ENCODE results near the gene AGR2.
"Not testable (repeated sequence)": the region's sequence is repeated elsewhere in the genome, so short reads cannot be mapped to it uniquely, and the experiment has no call there.

The AGR2 gene

GRCh38 chr7:16773326-16773725 is 31.5 kb downstream of the AGR2 start:
- DNase-seq, result no peak

- DNase-seq, result no peak
Observed at GRCh38 chr7:16770657-16771329, 34.0 kb downstream of the AGR2 start.

- not testable (repeated sequence) for DNase-seq
Observed at GRCh38 chr7:16769994-16770393, 34.8 kb downstream of the AGR2 start.

DNA sequence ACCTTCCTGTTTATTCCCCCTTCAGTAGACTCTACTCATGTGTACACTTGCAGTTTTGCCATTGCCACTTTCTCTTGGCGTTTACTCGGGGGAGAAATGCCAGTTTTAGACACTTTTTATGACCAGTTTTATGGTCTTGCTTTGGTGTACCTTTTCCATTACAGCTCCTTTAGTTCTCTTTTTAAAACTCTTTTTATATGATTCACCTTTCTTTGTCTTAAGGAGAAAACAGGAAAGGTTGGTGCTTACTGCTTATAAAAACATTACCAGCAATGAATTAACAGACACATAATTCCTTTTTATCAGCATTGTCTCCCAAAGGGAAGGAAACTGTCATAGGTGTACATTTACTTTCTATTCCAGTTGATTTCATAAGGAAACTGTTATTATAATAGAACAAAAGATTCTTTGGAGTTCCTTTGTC is 39.4 kb downstream of the AGR2 start:
- DNase-seq, result no peak

GRCh38 chr7:16764942-16765341 is 39.9 kb downstream of the AGR2 start:
- no peak for DNase-seq

DNA sequence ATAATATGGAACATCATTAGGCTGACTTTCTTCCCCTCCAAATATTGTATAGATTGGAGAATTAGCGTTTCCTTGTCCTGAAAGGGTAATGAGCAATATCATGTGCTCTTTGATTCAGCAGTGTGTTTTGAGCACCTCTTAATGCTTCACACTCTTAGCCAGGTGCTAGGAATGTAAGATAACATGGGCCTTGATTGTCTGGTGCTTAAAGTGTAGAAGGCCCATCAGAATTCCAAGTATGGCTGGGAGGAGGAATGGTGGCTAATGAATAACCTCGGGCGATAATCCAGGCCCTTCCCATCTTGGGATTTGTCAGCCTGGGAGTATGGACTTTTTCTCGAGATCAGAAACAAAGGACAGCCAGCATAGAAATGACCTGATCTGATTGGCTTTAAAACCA is 42.6 kb downstream of the AGR2 start:
- DNase-seq, result no peak

DNA sequence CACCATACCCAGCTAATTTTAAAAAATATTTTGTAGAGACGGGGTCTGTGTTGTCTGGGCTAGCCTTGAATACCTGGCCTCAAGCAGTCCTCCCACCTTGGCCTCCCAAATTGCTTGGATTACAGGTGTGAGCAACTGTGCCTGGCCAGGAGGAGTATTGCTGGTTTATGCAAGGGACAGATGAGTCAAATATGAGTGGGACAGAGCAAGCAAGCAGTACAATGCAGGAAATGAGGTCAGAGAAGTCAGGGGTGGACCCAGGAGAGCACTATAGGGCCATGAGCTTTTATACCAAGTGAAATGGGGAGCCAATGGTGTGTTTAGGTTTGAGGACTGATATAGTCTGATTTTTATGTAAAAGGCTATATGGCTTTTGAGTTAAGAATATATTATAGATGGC is 45.0 kb downstream of the AGR2 start:
- no peak for DNase-seq

DNA sequence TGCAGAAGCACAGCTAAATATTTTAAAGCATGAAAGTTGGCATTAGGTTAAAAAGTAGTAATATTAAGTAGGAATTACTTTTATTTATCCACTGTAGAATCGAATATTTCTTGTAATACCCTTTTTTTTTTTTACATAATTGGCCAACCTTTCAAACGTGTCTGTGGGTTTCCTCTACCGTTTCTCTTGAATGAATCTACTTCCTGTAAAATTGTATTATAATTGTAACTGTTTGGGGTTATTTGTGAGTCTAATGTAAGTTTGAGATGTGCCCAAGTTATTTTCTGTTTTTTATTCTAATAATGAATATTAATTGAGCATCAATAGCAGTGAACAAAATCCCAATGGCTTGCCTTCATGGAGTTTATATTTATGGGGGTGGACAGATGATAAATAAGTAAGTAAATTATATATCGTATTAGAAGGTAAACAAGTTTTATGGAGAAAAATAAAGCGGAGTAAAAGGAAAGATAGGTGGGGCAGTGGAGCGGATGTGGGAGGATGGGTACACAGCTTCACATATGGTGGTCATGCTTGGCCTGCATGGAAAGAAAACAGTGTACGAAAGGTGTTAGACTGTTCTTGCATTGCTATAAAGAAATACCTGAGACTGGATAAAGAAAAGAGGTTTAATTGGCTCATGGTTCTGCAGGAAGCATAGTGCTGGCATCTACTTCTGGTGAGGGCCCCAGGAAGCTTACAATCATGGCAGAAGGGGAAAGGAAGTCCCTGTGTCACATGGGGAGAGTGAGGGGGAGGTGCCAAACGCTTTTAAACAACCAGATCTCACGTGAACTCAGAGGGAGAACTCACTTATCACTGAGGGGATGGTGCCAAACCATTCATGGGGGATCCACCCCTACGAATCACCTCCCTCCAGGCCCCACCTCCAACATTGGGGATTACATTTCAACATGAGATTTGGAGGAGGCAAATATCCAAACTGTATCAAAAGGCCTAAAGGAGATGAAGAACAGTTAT is 45.9 kb downstream of the AGR2 start:
- DNase-seq, result no peak

GRCh38 chr7:16758036-16758435 is 46.8 kb downstream of the AGR2 start:
- DNase-seq, result no peak

- DNase-seq, result no peak
Observed at GRCh38 chr7:16755397-16755796, 49.4 kb downstream of the AGR2 start.

DNA sequence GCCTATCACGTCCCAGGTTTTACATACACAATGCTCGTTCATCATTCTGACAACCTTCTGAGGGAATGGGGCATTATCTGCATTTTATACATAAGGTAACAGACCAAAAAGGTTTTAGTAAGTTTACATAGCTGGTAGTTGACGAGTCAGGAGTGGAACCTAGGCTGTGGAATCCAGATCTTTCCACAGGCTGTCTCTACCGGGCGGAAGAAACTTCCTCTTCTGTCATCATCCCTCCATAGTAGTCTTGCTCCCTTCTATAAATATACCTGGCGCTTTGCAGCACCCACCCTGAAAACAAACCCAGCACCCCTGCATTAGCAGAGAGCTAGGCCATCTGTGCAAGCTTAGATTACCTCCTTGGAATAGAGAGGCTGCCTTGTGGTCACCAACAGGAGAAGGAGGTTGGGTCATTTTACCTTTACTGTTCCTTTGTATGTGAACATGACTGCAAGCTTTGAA is 49.9 kb downstream of the AGR2 start:
- no peak for DNase-seq

DNA sequence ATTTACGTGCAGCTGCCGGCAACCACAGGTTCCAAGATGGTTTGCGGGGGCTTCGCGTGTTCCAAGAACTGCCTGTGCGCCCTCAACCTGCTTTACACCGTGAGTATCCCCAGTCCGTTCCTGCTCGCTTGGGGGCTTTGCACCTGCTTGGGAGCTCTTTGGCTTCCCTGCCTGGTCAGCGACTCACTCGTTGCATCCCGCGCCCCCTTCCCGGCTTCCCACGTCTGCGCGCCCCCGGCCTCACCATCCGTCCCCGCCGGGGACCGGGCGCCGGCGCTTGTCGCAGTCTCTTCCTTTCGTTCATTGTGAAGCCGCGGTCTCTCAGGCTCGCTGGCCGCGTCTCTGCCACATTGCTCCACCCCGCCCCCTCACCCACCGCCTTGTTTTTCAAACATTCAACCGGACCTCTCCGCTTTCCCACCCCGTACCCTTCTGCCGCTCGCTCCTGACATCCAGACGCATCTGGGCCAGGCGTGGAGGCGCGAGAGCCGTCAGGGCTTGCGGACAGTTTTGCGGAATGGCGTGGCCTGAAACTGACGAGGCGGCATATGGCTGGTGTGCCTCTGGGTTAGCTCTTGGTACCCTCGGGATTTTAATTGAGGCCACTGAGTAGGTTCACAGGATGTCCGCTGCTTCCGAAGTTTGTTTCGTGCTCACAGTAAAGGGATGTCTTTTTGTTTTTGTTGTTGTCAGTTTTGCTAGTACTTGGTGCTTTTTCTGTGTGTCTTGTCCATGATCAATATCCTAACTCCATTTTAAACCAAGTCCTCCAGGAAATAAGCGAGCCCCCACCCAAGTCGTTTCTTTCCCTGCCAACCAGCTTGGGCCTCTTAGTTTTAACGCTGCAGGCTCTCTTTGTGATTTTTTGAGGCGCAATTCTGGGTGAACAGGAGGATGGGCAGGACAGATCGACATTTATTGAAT is 50.6 kb downstream of the AGR2 start:
- DNase-seq, result peak in 1 of 2 donors; percentile 5

GRCh38 chr7:16753102-16753931 is 51.5 kb downstream of the AGR2 start, which contains the start of gene TSPAN13:
TSPAN13 (plus strand) TSS chr7:16753755; CDS start chr7:16753968, 213 bp downstream.
- peak; percentile 50 to 51 for DNase-seq

- DNase-seq, result no peak
Observed at GRCh38 chr7:16747102-16747501, 57.7 kb downstream of the AGR2 start.

- no peak for DNase-seq
Observed at GRCh38 chr7:16745645-16746044, 59.2 kb downstream of the AGR2 start.

GRCh38 chr7:16744518-16745250 is 60.1 kb downstream of the AGR2 start:
- DNase-seq, result no peak

DNA sequence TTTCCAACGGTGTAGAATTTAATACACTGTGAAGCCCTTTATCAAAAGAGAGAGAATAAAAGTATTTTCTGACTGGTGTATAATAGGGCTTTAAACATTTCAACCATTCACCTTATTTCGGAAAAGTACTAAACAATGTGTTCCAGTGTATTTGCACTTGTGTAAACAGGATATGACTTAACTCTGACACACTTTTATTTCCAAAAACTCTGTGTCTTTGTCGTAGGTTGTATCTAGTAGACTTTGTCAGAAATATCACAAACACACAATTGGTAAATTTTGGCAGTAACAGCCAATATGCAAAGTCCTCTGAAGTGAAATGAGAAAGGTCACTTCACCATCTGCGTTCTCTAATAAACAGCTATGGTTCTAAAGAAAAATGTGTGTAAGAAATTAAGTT is 61.6 kb downstream of the AGR2 start:
- DNase-seq, result no peak

DNA sequence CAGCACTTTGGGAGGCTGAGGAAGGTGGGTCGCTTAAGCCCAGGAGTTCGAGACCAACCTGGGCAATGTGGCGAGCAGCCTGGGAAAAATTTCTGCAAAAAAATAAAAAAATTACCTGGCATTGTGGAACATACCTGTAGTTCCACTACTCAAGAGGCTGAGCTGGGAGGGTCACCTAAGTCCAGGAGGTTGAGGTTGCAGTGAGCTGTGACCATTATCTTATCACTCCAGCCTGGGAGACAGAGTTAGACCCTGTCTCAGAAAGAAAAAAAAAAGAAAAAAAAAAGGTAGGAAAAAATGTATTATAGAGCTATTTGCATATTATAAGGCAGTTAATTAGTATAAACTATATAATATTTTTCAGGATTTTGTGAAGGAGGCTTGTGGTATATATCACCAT is 62.3 kb downstream of the AGR2 start:
- DNase-seq, result no peak
